Fibroblast of mammary gland (primary cell): ENCODE results near the gene TMOD4.

Source experiments
- DNase-seq: peaks from one replicate; pipeline ENCODE4 v3.0.0-alpha.2; 2010; ENCODE audit warnings: low read depth
- H3K4me3 ChIP-seq: 2 replicates; pipeline ENCODE4 v1.5.1; 2011; ENCODE audit warnings: low read depth, mild to moderate bottlenecking, low read length, moderate library complexity; ENCODE audit not compliant: control insufficient read depth
- CTCF ChIP-seq: conservative IDR thresholded peaks from 2 replicates; pipeline ENCODE4 v1.5.1; 2011; ENCODE audit warnings: low read depth, low read length, inconsistent platforms; ENCODE audit not compliant: control insufficient read depth, insufficient read depth

The TMOD4 gene

GRCh38 chr1:151147665-151148064 lies 28.1 kb downstream of the TMOD4 start:
- no peak for TF ChIP-seq CTCF
- H3K4me3 ChIP-seq, result no peak overlapping the region
- DNase-seq, result no peak

DNA sequence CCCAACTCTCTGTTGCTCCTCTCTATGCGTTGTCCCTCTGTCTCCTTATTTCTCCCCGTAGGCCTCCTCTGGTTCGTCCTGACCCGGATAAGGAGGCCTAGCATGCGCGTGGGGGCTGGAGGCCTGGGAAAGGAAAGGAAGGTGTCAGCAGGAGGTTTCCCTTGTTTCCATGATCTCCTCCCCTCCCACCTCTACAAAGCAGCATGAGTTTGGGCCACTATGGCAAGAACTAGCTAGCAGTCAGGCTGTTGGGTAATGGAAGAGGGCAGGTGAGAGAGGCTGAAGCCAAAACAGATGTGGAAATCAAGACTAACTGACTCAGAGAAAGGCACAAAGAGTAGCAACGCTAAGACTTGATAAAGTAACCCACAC lies 28.7 kb downstream of the TMOD4 start:
- TF ChIP-seq CTCF, result no peak
- peak overlapping the region; percentile 66 for H3K4me3 ChIP-seq
- peak; percentile 50 for DNase-seq

DNA sequence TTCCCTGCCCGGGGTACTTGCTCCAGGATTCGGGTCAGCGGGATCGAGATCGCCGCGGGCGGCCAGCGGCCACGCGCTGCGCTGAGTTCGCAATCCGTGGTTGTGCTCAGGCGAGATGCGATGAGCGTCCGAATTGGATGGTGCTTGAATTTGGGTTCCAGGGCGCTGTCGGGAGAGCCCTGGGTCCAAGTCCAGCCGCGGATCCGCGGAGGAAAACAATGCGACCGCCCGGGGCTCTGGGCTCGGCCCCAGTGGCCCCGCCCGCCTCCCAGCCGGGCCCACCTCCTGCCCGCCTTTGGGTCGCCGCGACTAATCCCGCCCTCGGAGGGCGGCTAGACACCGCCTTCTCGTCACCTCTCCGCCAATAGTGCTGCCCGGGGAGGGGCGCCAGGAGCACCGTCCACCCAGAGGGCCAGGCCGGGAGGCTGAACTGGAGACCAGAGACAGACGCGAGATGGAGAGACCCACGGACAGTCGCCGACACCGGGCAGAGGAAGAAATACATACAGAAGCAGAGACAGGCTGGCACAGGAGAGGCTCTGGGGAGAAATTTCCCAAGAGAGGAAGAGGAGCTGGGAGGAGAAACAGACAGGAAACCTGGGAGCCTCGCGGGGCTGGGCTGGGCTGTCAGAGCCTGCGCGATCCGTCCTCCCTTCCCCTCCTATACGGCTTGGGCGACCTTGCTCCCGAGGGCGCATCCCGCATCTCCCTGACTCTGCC lies 29.2 kb downstream of the TMOD4 start, which contains the start of gene SEMA6C:
Gene SEMA6C, minus strand, starts transcription at position 220 of the 720 bp plus-strand sequence. CDS start 4,010 bp downstream, outside the sequence.
- no peak for TF ChIP-seq CTCF
- peak within 1 kb of the TSS; percentile 66 for H3K4me3 ChIP-seq
- DNase-seq, result peak; percentile 84

DNA sequence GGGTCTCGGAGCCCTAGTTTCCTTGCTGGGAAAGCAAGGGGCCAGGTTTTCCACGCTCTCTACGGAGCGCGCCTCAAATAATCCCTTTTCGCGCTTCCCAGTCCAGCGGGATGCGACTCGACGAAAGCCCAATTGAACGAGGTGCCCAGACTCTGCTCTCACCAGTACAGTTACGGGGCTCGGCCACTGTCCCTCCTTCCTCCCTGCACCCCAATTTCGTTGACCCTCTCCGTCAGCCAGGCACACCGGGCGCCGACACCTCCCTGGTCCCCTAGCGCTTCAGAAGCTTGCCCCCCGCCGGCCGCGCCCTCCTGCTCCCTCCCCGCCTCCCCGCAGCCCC lies 29.7 kb downstream of the TMOD4 start:
- no peak for TF ChIP-seq CTCF
- H3K4me3 ChIP-seq, result peak overlapping the region; percentile 66
- no peak for DNase-seq

GRCh38 chr1:151145304-151146071 lies 30.3 kb downstream of the TMOD4 start:
- peak; percentile 11 for DNase-seq
- peak overlapping the region; percentile 66 for H3K4me3 ChIP-seq
- no peak for TF ChIP-seq CTCF

GRCh38 chr1:151144474-151145303 lies 31.1 kb downstream of the TMOD4 start:
- no peak for DNase-seq
- TF ChIP-seq CTCF, result no peak

More at GRCh38 chr1:151144474-151145303, 31.1 kb downstream of the TMOD4 start:
- H3K4me3 ChIP-seq, result no peak overlapping the region
